ENCODE results near the gene C1orf174.

DNA sequence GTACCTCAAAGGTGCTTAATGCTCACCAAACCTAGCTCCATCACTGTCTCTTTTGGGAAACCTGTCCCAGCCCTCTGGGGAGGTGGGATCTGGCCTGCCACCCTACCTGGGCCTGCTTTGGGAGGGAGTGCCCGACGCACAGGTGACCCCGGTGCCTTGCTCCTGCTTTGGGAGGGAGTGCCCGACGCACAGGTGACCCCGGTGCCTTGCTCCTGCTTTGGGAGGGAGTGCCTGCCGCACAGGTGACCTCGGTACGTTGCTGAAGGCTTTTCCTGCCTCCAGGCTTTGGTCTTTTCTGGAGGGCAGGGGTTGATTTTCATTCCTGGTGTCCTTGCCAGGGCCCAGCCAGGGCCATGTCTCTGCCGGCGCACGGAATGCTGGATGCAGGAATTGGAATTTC is 25.2 kb upstream of the C1orf174 start:
- TF ChIP-seq, protein P1, sequence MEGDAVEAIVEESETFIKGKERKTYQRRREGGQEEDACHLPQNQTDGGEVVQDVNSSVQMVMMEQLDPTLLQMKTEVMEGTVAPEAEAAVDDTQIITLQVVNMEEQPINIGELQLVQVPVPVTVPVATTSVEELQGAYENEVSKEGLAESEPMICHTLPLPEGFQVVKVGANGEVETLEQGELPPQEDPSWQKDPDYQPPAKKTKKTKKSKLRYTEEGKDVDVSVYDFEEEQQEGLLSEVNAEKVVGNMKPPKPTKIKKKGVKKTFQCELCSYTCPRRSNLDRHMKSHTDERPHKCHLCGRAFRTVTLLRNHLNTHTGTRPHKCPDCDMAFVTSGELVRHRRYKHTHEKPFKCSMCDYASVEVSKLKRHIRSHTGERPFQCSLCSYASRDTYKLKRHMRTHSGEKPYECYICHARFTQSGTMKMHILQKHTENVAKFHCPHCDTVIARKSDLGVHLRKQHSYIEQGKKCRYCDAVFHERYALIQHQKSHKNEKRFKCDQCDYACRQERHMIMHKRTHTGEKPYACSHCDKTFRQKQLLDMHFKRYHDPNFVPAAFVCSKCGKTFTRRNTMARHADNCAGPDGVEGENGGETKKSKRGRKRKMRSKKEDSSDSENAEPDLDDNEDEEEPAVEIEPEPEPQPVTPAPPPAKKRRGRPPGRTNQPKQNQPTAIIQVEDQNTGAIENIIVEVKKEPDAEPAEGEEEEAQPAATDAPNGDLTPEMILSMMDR (IDR thresholded peaks at IDR 0.05; ENCODE audit: low read depth, low read length), result no peak
- no peak for TF ChIP-seq EZH2phosphoT487 (IDR thresholded peaks at IDR 0.05; ENCODE audit: low read depth)
